Vein endothelial cell (primary cell): ENCODE measurements around the gene GABRG1. TPM values are rescaled to one million over a fixed set of nuclear protein-coding genes. Genes with fewer than 3 reads are reported as not detected.

Source experiments
- total RNA-seq: library from RNA; depleted of rRNA; stranded (reverse); fragments of >200 nt; gene quantifications from 2 replicates; pipeline ENCODE4 v1.2.3, GENCODE V29; 2012

The GABRG1 gene
- not detected in 2 replicates for total RNA-seq

GRCh38 chr4:46123913-46124755 is at the start of gene GABRG1:
Gene GABRG1, minus strand, starts transcription at chr4:46124054. Its CDS starts 141 bp downstream, at chr4:46123913.

